Transverse colon (tissue), 4 donors: ENCODE results near the gene ZNF92.

Experiments used
- CTCF ChIP-seq, 5 experiments: fragments of 200-600 bp in 3 of 5; fragments of 450-650 bp in 2 of 5; sonication (generic) in 3 of 5; IDR thresholded peaks; 1 replicate in 2 of 5; 2 replicates in 3 of 5; pipeline ENCODE4 v1.5.1; 2016 to 2017; ENCODE audit warnings: antibody characterized with exemption in 5 of 5, inconsistent platforms in 3 of 5, mild to moderate bottlenecking in 2 of 5, moderate library complexity in 1 of 5
- EP300 ChIP-seq: sonication (generic); formaldehyde crosslinking; IDR thresholded peaks from one replicate; pipeline ENCODE4 v1.6.1; 2017; ENCODE audit warnings: antibody characterized with exemption, low read depth
- POLR2A ChIP-seq: fragments of 450-650 bp; IDR thresholded peaks from one replicate; pipeline ENCODE4 v1.6.1; 2016; ENCODE audit warnings: antibody characterized with exemption, mild to moderate bottlenecking, moderate library complexity
- POLR2AphosphoS5 ChIP-seq, 3 donors: sonication (generic); formaldehyde crosslinking; IDR thresholded peaks; one replicate each; pipeline ENCODE4 v1.6.1; 2016; ENCODE audit warnings: antibody characterized with exemption in 3 of 3

DNA sequence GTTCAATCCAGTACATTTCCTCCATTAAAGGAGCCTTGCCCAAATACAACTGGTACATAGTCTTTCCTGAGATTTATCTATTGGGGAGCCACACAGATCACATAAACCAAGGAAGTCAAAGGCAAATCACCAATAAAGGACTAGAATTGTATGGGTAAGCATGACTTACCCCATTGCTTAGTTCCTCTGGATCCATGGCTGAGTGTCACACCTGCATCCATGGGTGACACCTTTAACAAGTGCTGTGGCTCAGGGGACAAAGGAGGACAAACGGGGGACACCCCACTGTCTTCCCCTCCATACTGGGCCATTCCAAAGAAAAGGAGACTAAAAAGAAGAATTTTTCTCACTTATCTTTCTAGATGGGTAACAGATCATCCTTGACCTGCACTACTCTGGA is 30.4 kb downstream of the ZNF92 start:
- TF ChIP-seq POLR2A (no peak), CTCF (IDR thresholded peaks at IDR 0.05) (no peak), EP300 (no peak), POLR2AphosphoS5 (IDR thresholded peaks at IDR 0.05) (no peak)
